GM12874 (cell line): Measurements from ENCODE around the gene ARHGDIB.

Source experiments
- CTCF ChIP-seq: IDR thresholded peaks from 2 replicates; pipeline ENCODE4 v1.5.1; 2011; ENCODE audit warnings: low read depth, mild to moderate bottlenecking, control low read depth, low read length, moderate library complexity; ENCODE audit not compliant: insufficient read depth

Gene ARHGDIB

GRCh38 chr12:14949631-14950030 lies 11.8 kb downstream of the ARHGDIB start:
- TF ChIP-seq CTCF = no peak

- TF ChIP-seq CTCF = no peak
Measured at GRCh38 chr12:14948672-14949071, 12.7 kb downstream of the ARHGDIB start.

- no peak for TF ChIP-seq CTCF
Measured at GRCh38 chr12:14946861-14947260, 14.5 kb downstream of the ARHGDIB start.

GRCh38 chr12:14946162-14946561 lies 15.2 kb downstream of the ARHGDIB start:
- no peak for TF ChIP-seq CTCF

- TF ChIP-seq CTCF = no peak
Measured at GRCh38 chr12:14942196-14942931, 19.0 kb downstream of the ARHGDIB start.

GRCh38 chr12:14941369-14941768 lies 20.0 kb downstream of the ARHGDIB start:
- TF ChIP-seq CTCF = no peak

GRCh38 chr12:14938301-14938700 lies 23.1 kb downstream of the ARHGDIB start, which contains the start of gene ERP27:
Gene ERP27, minus strand, starts transcription at chr12:14938537. Its CDS starts 29 bp downstream, at chr12:14938508.
- TF ChIP-seq CTCF = no peak

- TF ChIP-seq CTCF = peak; percentile 45; the same call in 1 of the 2 replicates
Measured at GRCh38 chr12:14937689-14938088, 23.7 kb downstream of the ARHGDIB start.
